GM10248 (cell line): ENCODE measurements around the gene OR4X1.
"Not testable (repeated sequence)": the region's sequence is repeated elsewhere in the genome, so short reads cannot be mapped to it uniquely, and the experiment has no call there.

ENCODE experiments used
- CTCF ChIA-PET: fragments of 300-600 bp; sonication (Branson Sonifier 250); formaldehyde crosslinking; extraction: SDS; loops from one replicate; lab custom pipeline; 2021; ENCODE audit warnings: antibody characterized with exemption; lab: Yijun Ruan, JAX
- POLR2A ChIA-PET: fragments of 350-650 bp; sonication (Branson Sonifier 250); formaldehyde crosslinking; extraction: SDS; loops from one replicate; lab custom pipeline; 2020; ENCODE audit warnings: antibody characterized with exemption; lab: Yijun Ruan, JAX
- DNase-seq: peaks from one replicate; pipeline ENCODE4 v3.0.0; 2012; ENCODE audit errors: extremely low spot score
- CTCF ChIP-seq: IDR thresholded peaks from 2 replicates; pipeline ENCODE4 v1.5.1; 2012; ENCODE audit warnings: mild to moderate bottlenecking, low read depth; ENCODE audit errors: extremely low read depth, missing control alignments, control extremely low read depth

OR4X1 gene, protein sequence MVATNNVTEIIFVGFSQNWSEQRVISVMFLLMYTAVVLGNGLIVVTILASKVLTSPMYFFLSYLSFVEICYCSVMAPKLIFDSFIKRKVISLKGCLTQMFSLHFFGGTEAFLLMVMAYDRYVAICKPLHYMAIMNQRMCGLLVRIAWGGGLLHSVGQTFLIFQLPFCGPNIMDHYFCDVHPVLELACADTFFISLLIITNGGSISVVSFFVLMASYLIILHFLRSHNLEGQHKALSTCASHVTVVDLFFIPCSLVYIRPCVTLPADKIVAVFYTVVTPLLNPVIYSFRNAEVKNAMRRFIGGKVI

DNA sequence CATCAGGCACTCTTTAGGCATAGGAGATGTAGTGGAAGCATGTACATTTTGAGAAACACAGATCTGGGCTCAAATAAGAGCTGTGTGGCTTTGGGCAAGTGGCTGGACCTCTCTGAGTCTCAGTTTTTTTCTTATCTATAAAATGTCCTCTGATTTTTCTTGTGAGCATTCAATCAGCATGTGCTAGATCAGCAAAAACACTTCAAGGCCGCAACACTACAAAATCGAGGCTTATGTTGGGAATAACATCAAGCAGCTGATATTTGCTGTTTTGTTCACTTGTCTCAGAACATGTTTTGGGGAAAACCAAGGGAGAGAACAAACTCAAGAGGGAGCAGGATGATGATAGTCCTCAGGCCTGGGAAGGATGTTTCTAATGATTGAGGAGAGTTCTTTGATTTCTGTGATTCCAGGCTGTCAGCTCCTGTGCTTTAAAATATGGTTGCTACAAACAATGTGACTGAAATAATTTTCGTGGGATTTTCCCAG lies at the start of gene OR4X1:
Gene OR4X1 (plus strand): TSS at position 439 of the 489 bp plus-strand sequence. CDS start 0 bp downstream, at position 439.
- CTCF ChIA-PET, result interaction anchor here (1.5 kb wide), 1 partner anchor 45 kb away, joined by 3 read pairs; no protein-coding TSS in a partner anchor
- no peak for TF ChIP-seq CTCF
- POLR2A ChIA-PET, result no interaction called here
- no peak for DNase-seq

- POLR2A ChIA-PET, result no interaction called here
Observed at GRCh38 chr11:48216510-48216909, 47.2 kb upstream of the OR4X1 start, which contains the start of gene OR4B1. Gene OR4B1, plus strand, starts transcription at chr11:48216810. Its CDS starts 0 bp downstream, at chr11:48216810.

GRCh38 chr11:48228761-48229160 lies 34.9 kb upstream of the OR4X1 start:
- DNase-seq, result no peak
- POLR2A ChIA-PET, result no interaction called here
- CTCF ChIA-PET, result interaction anchor here (1.0 to 1.2 kb wide), 2 partner anchors 11 to 17 kb away, joined by 3 read pairs; no protein-coding TSS in a partner anchor
- TF ChIP-seq CTCF, result no peak

More at GRCh38 chr11:48216510-48216909, 47.2 kb upstream of the OR4X1 start, which contains the start of gene OR4B1:
- CTCF ChIA-PET, result no interaction called here
- no peak for DNase-seq
- TF ChIP-seq CTCF, result no peak

DNA sequence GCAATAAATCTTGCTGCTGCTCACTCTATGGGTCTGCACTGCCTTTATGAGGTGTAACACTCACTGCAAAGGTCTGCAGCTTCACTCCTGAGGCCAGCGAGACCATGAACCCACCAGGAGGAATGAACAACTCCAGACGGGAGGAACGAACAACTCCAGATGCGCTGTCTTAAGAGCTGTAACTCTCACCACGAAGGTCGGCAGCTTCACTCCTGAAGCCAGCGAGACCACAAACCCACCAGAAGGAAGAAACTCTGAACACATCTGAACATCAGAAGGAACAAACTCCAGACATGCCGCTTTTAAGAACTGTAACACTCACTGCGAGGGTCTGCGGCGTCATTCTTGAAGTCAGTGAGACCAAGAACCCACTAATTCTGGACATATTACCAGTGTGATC lies 33.6 kb upstream of the OR4X1 start:
- POLR2A ChIA-PET, DNase-seq: not testable (repeated sequence)
- CTCF ChIA-PET, result interaction anchor here (1.0 to 1.2 kb wide), 2 partner anchors 10 to 19 kb away, joined by 3 read pairs; no protein-coding TSS in a partner anchor

GRCh38 chr11:48237727-48238126 lies 25.9 kb upstream of the OR4X1 start:
- ChIA-PET CTCF (no interaction called here), POLR2A (no interaction called here)
- no peak for TF ChIP-seq CTCF
- DNase-seq, result no peak

GRCh38 chr11:48242501-48242900 lies 21.2 kb upstream of the OR4X1 start:
- no peak for DNase-seq
- ChIA-PET POLR2A (no interaction called here), CTCF (no interaction called here)
- TF ChIP-seq CTCF, result no peak

DNA sequence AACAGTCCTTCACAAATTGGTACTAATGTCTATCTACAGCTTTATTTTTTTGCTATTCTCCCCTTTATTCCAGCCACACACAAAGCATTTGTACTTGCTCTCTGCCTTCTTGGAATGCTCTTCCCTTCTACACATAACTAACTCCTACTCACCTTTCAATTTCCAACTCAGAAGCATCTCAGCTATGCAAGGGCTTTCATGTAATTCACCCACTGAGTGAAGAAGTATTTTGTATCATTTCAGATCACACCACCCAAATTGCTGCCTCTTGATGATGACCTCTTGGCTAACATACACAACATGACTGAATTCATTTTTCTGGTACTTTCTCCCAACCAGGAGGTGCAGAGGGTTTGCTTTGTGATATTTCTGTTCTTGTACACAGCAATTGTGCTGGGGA lies 18.9 kb upstream of the OR4X1 start, which contains the start of gene OR4X2:
Gene OR4X2 (plus strand): TSS at position 301 of the 400 bp plus-strand sequence. CDS start 0 bp downstream, at position 301.
- POLR2A ChIA-PET, result no interaction called here
- CTCF ChIA-PET, result interaction anchor here (0.9 to 1.5 kb wide), 2 partner anchors 17 to 34 kb away, joined by 3 to 4 read pairs; no protein-coding TSS in a partner anchor
- DNase-seq, result no peak
- no peak for TF ChIP-seq CTCF
